ENCODE data around the gene CPEB3. TPM values are rescaled to one million over a fixed set of nuclear protein-coding genes. Genes with fewer than 3 reads are reported as not detected.

Gene CPEB3
- polyA plus RNA-seq, 1 experiment = 0.36 TPM

DNA sequence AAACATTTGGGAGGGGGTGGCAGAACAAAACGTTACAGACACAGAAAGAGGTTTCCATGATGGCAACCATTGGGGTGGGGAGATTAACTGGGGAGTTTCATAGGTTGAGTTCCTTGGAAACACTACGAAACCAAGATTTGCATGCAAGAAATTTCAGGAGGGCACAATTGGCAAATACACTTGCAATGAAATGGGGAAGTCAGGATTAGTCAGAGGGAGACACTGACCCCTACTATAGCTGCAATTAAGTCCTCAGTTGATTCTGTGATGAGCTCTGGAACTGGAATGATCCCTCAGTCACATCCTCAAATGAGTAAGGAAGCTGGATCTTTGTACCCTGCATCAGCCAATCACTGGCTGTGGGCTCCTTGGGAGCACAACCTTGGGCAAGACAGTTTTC, 22.1 kb downstream of the CPEB3 start:
- DNase-seq (ENCODE audit: low read depth, low spot score) = no peak
- Histone ChIP-seq H3K27ac (ENCODE audit: low read depth, low read length) (no peak overlapping the region), H3K4me3 (ENCODE audit: low read depth, low read length) (no peak overlapping the region), H3K9me3 (ENCODE audit: control insufficient read depth, insufficient read depth, low read length) (no peaks in the 10 kb centered on the region), H3K27me3 (ENCODE audit: control insufficient read depth, insufficient read depth, low read length) (no peaks in the 10 kb centered on the region)
- POLR2A ChIA-PET = no interaction called here
- TF ChIP-seq, protein P1, sequence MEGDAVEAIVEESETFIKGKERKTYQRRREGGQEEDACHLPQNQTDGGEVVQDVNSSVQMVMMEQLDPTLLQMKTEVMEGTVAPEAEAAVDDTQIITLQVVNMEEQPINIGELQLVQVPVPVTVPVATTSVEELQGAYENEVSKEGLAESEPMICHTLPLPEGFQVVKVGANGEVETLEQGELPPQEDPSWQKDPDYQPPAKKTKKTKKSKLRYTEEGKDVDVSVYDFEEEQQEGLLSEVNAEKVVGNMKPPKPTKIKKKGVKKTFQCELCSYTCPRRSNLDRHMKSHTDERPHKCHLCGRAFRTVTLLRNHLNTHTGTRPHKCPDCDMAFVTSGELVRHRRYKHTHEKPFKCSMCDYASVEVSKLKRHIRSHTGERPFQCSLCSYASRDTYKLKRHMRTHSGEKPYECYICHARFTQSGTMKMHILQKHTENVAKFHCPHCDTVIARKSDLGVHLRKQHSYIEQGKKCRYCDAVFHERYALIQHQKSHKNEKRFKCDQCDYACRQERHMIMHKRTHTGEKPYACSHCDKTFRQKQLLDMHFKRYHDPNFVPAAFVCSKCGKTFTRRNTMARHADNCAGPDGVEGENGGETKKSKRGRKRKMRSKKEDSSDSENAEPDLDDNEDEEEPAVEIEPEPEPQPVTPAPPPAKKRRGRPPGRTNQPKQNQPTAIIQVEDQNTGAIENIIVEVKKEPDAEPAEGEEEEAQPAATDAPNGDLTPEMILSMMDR (IDR thresholded peaks at IDR 0.05; ENCODE audit: low read depth, low read length) = no peak
- CTCF ChIA-PET = interaction anchor here (0.6 kb wide), 1 partner anchor 176 kb away, joined by 3 read pairs; no protein-coding TSS in a partner anchor

DNA sequence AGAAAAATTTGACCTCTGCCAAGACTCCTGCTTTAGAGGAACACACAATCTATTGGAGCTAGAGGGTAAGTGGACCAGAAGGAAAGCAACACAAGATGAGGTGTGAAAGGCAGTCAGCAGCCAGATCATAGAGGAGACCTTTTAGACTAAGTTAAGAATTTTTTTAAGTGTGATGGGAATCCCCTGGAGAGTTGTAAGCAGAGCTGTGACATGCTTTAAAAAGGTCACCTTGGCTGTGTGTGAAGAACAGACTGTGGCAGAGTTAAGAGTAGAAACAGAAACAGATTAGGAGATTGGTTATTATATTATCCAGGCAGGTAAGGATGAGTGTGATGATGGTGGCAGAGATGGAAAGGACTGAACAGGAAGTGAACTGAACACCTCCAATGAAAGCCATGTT, 23.5 kb downstream of the CPEB3 start:
- Histone ChIP-seq H3K27ac (ENCODE audit: low read depth, low read length) (no peak overlapping the region), H3K9me3 (ENCODE audit: control insufficient read depth, insufficient read depth, low read length) (no peaks in the 10 kb centered on the region), H3K27me3 (ENCODE audit: control insufficient read depth, insufficient read depth, low read length) (no peaks in the 10 kb centered on the region), H3K4me3 (ENCODE audit: low read depth, low read length) (no peak overlapping the region)
- DNase-seq (ENCODE audit: low read depth, low spot score) = no peak
- ChIA-PET POLR2A (no interaction called here), CTCF (no interaction called here)
- TF ChIP-seq, protein P1 (IDR thresholded peaks at IDR 0.05; ENCODE audit: low read depth, low read length) = no peak

DNA sequence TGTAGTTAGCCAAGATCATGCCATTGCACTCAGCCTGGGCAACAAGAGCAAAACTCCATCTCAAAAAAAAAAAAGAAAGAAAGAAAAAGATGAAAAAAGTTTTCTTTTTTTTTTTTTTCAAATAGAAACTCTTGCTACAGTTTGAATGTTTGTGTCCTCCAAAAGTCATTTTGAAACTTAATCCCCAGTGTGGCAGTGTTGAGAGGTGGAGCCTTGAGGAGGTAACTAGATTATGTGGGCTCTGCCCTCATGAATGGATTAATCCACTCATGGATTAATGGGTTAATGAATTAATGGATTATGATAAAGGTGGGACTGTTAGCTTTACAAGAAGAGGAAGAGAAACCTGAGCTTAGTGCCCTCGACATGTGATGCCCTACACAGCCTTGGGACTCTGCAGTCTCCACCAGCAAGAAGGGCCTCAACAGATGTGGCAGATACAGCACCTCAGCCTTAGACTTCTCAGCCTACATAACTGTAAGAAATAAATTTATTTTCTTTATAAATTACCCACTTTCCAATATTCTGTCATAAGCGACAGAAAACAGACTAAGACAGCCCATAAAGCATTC, 25.1 kb downstream of the CPEB3 start:
- ChIA-PET POLR2A (no interaction called here), CTCF (no interaction called here)
- Histone ChIP-seq H3K9me3 (ENCODE audit: control insufficient read depth, insufficient read depth, low read length) (no peaks in the 10 kb centered on the region), H3K27me3 (ENCODE audit: control insufficient read depth, insufficient read depth, low read length) (no peaks in the 10 kb centered on the region), H3K4me3 (ENCODE audit: low read depth, low read length) (no peak overlapping the region), H3K27ac (ENCODE audit: low read depth, low read length) (no peak overlapping the region)
- DNase-seq (ENCODE audit: low read depth, low spot score) = no peak
- TF ChIP-seq, protein P1 (IDR thresholded peaks at IDR 0.05; ENCODE audit: low read depth, low read length) = no peak

DNA sequence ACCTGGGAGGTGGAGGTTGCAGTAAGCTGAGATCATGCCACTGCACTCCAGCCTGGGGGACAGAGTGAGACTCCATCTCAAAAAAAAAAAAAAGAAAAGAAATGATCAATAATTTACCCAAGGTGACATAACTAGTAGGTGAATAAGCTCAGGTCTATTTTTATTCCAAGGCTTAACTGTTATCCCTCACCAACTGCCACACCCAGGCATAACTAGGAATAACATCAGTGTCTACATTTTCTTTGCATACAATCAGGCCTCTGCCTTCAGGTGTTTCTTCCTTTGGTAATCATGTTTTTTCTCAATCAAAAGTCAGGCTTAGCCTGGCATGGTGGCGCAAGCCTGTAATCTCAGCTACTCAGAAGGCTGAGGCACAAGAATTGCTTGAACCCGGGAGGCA, 26.6 kb downstream of the CPEB3 start:
- ChIA-PET CTCF (interaction anchor here (0.7 kb wide), 1 partner anchor 300 kb away, joined by 3 read pairs; no protein-coding TSS in a partner anchor), POLR2A (interaction anchor here (0.7 kb wide), 1 partner anchor 25 kb away, joined by 4 read pairs; no protein-coding TSS in a partner anchor)
- H3K4me3 ChIP-seq (ENCODE audit: low read depth, low read length) = no peak overlapping the region
- DNase-seq (ENCODE audit: low read depth, low spot score) = no peak
- H3K27ac ChIP-seq (ENCODE audit: low read depth, low read length) = no peak overlapping the region
- H3K27me3 ChIP-seq (ENCODE audit: control insufficient read depth, insufficient read depth, low read length) = no peaks in the 10 kb centered on the region
- H3K9me3 ChIP-seq (ENCODE audit: control insufficient read depth, insufficient read depth, low read length) = no peaks in the 10 kb centered on the region
- TF ChIP-seq, protein P1 (IDR thresholded peaks at IDR 0.05; ENCODE audit: low read depth, low read length) = no peak

DNA sequence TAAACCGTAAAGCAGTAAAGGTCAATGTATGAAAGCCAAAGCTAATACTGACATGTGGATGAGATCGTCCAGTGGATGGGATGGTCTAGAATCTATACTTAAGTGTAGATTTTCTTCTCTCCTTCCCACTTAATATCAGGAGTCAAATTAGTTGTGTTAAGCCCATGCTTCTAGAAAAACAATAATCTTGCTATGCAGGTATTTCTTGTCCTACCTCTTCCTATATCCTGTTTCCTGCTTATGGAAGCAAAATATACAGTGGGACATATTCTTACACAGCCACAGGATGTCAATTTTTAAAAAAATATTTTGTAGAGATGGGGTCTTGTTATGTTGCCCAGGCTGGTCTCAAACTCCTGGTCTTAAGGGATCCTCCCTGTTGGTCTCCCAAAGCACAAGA, 27.5 kb downstream of the CPEB3 start:
- Histone ChIP-seq H3K9me3 (ENCODE audit: control insufficient read depth, insufficient read depth, low read length) (no peaks in the 10 kb centered on the region), H3K27ac (ENCODE audit: low read depth, low read length) (no peak overlapping the region), H3K4me3 (ENCODE audit: low read depth, low read length) (no peak overlapping the region), H3K27me3 (ENCODE audit: control insufficient read depth, insufficient read depth, low read length) (no peaks in the 10 kb centered on the region)
- no peak for DNase-seq (ENCODE audit: low read depth, low spot score)
- TF ChIP-seq, protein P1 (IDR thresholded peaks at IDR 0.05; ENCODE audit: low read depth, low read length) = no peak
- CTCF ChIA-PET = no interaction called here
- POLR2A ChIA-PET = no interaction called here

Data from AG04450 (cell line).